NCI-H2081 (cell line): ENCODE data around the gene POTEJ.
"Not testable (repeated sequence)": the region's sequence is repeated elsewhere in the genome, so short reads cannot be mapped to it uniquely, and the experiment has no call there.

Source experiments
- DNase-seq, 2 experiments: peaks; one replicate each; lab custom pipeline; 2025; lab: John Stamatoyannopoulos, UW

POTEJ gene

DNA sequence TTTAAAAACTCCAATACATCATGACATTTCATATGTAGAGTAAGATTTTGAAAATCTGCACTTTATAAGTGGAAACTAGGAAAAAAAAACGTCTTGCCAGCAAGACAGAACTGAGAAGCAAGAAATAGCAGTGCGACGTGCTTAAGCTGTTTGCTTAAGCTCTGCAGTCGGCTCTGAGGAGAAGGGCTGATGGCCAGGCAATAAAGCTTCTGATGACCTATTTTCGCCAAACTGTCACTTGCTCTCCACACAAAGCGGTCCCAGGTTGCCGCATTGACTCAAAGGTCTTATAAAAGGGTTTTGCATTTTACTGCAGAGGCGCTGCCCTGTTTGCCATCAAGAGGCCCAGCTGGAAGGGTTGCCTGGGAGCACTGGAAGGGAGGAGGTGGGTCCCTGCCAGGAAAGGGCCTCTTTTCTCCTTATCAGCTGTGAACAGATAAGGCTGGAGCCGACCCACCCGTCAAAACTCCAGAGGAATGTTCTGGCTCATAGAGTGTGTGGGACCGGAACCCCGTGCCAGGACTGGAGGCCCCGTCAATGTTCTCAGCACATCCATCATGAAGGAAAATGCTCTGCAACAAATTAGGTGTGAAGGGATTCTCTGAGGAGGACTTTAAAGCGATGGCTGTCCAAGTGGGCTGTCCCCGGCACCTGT, 9.5 kb upstream of the POTEJ start:
- not testable (repeated sequence) for DNase-seq

DNA sequence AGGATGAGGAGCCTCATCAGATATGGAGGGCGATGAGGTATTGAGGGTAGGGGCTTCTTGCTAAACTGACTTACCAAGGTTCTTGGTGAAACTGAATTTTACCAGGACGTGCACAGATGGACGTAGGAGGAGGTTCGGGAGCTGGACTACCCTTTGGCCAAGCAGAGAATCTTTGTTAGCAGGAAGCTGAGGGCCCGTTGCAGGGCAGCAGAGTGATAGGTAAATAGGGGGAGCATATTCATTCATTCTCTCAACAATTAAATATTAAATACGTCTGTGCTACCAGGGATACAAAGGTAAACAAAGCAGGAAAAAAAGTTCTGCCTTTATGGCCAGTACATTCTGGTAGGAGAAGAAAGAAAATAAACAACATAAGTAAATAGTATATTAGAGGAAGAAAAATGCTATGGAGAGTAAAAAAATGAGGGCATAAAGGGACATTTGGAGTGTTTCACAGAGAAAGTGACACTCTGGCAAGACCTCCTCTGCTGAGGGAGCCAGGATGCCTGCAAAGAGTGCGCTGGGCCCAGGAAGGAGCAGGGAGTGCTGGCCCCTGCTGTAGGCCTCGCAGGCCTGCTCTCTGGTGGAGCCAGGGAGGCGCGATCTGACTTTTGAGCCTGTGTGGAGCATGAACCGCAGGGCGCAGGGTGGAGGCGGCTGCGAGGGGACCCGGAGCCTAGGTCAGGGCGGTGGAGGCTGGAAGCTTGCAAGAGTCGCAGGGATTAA, 2.8 kb upstream of the POTEJ start:
- not testable (repeated sequence) for DNase-seq

DNA sequence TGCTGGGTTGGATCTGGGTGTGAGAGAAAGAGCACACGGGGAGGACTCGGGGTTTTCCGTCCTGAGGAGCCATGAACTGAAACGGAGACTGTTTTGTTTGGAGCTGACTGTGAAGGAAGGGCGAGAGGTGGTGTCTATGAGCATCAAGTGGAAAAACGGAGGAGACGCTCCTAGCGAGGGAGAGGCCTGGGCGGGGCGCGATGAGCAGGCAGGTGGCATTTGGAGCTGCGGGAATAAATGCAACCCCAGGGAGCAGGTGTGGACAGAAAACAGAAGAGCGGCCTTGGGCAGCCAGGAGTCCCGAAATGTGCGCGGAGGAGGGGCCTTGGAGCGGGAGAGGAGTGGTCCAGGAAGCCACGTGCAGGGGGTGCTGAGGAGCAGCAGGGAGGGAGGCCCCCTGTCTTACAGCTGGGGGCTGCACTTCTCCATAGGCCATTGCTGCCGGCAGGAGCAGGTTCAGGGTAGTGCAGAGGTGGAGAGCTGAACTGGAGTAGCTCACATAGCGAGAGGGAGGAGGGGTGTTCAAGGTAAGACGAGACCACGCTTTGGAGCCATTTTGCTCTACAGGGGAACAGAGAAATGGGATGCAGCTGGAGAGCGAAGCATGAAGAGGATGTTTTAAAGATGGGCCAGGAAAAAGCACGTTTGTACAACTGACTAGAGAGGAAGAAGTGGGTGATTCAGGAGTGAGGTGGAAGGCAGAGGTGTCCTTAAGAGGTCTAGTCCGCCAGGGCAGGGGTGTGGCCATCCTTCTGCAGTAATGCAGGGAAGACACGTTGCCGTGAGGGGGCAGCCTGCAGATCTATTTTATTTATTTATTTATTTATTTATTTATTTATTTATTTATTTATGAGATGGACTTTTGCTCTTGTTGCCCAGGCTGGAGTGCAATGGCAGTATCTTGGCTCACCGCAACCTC, 2.0 kb upstream of the POTEJ start:
- not testable (repeated sequence) for DNase-seq

DNA sequence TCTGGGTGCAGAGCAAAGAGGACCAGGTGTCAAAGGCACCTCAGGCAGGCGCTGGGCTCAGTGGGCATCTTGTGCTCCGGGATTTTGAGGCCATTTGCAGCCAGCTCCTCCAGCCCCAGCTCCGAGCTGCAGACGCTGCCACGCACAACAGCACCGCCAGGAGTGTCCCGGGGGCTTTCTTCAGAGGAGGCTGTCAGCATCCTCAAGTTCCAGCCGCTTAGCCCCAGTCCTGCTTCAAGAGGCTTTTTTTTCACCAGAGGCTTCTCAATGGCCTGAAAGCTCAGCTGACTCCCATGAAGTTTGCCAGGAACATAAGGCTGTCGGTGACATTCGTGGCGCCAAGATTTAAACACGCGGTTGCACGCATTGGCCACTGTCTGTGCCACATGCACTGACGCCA, 754 bp upstream of the POTEJ start:
- not testable (repeated sequence) for DNase-seq

DNA sequence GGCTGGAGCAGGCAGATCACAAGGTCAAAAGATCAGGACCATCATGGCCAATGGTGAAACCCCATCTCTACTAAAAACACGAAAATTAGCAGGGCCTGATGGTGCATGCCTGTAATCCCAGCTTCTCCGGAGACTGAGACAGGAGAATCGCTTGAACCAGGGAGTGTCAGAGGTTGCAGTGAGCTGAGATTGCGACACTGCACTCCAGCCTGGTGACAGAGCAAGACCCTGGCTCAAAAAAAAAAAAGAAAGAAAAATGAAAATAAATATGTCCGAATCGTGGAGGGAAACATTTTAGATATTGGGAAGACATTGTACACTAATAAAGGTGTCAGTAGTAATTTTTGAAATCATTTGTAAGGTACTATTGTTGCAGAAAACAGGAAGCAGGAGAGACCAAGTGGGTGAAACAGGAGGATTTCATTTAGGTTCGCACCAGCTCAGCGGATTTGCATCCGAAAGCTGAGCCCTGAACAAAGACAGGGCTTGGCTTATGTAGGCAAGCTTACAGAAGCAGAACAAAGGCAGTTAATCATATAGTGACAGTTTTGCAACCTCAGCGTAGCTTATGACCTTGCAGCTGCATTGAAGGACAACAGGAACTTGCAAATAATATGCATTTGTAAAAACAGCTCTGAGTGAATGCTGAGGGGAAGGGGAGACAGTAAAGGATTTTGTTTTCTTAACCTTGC, 17.7 kb downstream of the POTEJ start:
- not testable (repeated sequence) for DNase-seq

DNA sequence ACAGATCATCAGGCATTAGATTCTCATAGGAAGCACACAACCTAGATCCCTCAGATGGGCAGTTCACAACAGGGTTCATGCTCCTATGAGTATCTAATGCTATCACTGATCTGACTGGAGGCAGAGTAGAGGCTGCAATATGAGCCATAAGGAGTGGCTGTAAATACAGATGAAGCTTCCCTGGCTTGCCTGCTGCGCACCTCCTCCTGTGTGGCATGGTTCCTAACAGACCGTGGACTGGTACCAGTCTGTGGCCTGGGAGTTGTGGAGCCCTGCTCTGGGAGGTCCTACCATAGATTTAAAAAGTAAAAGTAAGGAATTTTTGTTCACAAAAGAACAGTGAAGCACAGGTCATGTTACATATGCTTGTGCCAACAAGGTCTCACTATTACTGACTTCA, 27.7 kb downstream of the POTEJ start:
- DNase-seq, result not testable (repeated sequence)

DNA sequence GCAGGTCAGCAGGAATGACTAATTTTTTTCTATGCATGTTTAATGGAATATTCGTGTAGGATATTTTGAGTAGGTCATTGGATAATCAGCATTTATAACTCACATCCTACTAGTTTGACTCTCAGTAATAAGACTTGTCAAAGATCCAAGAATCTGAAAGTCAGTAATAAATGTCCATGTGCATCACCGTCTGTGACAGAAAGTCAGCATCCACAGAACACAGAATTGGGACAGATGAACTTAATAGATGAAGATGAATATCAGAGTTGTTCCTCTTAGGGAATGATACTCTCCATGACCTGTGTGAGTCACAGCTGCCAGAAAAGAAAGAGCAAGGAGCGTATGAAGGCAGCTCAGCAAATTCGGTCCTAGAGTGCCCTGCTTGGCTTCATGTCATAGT, 30.4 kb downstream of the POTEJ start:
- DNase-seq, result not testable (repeated sequence)

DNA sequence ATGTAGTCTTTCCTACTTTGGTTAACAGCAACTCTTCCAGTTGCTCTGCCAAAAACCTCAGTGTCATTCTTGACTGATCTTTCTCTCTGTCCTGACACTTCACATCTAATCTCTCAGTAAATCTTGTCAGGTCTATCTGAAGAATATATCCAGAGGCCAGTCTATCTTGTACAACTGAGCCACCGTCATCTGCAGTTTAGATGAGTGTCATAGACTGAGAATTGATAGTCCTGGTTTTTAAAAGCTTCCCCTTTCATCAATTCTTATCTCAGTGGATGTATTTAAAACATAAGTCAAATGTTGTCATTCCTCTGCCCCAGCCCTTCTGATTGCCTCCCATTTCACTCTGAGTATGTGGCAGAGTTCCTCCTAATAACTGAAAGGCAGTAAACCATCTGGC, 38.0 kb downstream of the POTEJ start:
- not testable (repeated sequence) for DNase-seq

DNA sequence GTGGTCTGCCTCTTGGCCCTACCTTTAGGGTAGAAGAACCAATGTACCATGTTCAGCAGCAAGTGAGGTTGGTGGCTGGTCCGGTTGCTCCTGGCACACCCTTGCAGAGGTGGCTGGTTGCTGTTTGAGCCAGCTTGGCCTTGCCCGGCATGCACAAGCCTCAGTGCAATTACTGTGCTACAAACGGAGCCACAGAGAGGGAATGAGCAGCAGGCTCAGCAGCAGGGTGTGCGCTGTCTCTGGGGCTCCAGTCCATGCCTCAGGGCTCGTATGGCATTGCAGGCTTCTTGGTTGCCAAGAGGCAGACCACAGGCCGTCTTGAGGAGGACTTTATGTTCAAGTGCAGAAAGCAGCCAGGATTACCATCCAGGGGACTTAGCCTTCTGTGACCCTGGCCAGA, 53.3 kb downstream of the POTEJ start:
- DNase-seq, result not testable (repeated sequence)

DNA sequence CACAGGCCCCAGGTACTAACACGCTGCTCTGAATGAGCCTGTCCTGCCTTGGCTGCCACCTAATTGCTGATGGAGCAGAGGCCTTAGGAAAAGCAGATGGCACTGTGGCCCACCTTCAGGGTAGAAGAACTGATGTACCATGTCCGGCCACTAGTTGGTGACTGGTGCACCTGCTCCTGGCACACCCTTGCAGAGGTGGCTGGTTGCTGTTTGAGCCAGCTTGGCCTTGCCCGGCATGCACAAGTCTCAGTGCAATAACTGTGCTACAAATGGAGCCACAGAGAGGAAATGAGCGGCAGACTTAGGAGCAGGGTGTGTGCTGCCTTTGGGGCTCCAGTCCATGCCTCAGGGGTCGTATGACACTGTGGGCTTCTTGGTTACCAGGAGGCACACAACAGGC, 54.4 kb downstream of the POTEJ start:
- DNase-seq, result not testable (repeated sequence)

DNA sequence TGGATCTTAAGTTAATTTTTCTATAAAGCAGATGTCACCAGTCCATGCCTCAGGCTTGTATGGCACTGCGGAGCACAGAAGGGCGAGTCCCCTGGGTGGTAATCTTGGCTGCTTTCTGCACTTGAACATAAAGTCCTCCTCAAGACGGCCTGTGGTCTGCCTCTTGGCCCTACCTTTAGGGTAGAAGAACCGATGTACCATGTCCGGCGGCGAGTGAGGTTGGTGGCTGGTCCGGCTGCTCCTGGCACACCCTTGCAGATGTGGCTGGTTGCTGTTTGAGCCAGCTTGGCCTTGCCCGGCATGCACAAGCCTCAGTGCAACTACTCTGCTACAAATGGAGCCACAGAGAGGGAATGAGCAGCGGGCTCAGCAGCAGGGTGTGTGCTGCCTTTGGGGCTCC, 56.3 kb downstream of the POTEJ start:
- DNase-seq, result not testable (repeated sequence)

DNA sequence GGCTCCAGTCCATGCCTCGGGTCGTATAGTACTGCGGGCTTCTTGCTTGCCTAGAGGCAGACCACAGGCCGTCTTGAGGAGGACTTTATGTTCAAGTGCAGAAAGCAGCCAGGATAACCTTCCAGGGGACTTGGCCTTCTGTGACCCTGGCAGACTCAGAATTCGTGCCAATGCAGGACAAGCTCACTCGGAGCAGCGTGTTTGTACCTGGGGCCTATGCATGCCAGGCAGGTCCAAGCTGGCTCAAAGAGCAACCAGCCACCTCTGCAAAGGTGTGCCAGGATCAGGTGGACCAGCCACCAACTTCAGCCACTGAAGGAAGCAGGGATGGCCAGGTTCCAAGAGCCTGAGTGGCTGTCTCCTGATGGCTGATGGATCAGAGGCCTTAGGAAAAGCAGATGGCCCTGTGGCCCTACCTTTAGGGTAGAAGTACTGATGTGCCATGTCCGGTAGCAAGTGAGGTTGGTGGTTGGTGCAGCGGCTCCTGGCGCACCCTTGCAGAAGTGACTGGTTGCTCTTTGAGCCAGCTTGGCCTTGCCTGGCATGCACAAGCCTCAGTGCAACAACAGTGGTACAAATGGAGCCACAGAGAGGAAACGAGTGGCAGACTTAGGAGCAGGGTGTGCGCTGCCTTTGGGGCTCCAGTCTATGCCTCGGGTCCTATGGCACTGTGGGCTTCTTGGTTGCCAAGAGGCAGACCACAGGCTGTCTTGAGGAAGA, 58.9 kb downstream of the POTEJ start:
- DNase-seq, result not testable (repeated sequence)

DNA sequence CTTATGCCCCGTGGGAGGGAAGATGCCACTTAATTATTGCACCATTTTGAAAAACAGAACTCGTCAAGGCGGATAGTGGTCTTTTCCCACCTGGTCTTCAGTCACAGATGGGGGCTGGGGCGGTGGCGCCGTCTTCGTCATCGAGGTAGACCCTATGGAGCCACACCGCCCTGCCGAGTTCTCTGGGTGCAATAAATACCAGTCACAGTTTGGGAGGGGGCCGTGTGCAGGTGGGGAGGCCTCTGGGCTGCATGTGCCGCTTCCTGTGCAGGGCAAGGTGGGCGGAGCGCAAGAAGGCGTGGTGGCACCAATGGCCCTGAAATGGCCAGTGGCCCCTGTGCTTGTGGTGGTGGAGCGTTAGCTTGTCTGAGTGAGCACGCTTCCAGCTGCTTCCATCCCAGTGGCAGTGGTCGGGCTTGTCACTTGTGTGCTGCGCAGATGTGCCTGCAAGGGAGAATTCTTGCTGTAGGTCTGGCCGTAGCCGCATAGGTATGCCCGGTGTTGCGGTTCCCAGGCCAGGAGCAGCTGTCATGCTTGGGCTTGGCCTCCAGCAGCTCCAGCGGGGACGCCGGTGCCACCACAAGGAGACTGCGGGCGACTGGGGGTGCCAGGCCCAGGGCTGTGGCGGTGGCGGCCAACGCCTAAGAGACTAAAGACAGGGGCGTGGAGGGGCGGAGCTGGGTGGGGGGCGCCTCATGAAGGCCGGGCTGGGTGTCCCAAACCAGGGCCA, 81.0 kb downstream of the POTEJ start:
- not testable (repeated sequence) for DNase-seq

DNA sequence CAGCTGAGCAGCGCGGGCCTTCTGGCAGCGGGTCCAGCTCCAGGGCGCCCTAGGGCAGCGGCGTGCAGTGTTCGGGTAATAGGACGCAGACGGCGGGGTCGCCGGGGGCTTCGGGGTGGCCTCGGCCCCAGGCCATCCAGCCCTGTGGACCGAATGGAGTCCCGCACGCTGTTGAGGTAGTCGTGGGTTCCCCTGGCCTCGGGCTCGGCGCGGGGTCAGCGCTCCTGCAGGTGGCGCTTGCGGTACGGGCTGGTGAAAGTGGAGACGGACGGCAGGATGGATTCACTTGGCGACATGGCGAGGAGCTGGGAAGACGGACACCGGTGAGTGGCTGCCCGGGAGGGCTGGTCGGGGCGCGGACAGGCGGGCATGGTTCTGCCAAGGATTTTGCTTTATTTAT, 82.2 kb downstream of the POTEJ start:
- DNase-seq, result not testable (repeated sequence)

DNA sequence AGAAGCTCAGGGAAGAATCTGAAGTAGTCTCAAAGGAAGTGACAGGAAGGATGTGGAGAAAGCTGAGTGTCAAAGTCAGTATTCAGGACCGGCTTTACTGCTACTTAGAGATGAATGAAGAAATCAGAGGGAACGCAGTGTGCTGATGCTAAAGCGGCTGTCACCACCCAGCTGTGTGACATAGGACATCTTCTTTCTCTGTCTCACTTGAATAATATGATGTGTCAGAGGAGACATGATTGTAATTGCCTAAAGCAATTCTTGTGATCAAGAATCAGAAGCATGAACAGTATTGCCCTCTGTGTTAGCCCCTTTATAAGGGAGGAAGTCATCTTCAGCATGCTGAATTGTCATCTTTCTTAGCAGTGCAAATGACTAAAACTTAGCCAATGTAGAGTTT, 92.0 kb downstream of the POTEJ start:
- not testable (repeated sequence) for DNase-seq
